Kidney glomerular epithelial cell (primary cell): ENCODE results near the gene ECD.

Experiments
- DNase-seq: peaks from one replicate; lab custom pipeline; 2025; lab: John Stamatoyannopoulos, UW

ECD gene

GRCh38 chr10:73096449-73097304, 71.1 kb downstream of the ECD start, which contains the start of gene P4HA1:
P4HA1 (minus strand) TSS chr10:73096866; CDS start chr10:73074883, 21,983 bp downstream.
- peak; percentile 97 for DNase-seq

GRCh38 chr10:73096041-73096448, 71.8 kb downstream of the ECD start:
- DNase-seq = peak; percentile 41

- peak; percentile 65 for DNase-seq
These were observed 72.3 kb downstream of the ECD start for GRCh38 chr10:73095481-73096021.

- DNase-seq = no peak
These were observed 72.8 kb downstream of the ECD start for GRCh38 chr10:73094986-73095480.

- peak; percentile 50 for DNase-seq
These were observed 73.6 kb downstream of the ECD start for GRCh38 chr10:73093922-73094850.

GRCh38 chr10:73092830-73093229, 75.0 kb downstream of the ECD start:
- no peak for DNase-seq

GRCh38 chr10:73088304-73088703, 79.5 kb downstream of the ECD start:
- DNase-seq = no peak

GRCh38 chr10:73086816-73087215, 81.0 kb downstream of the ECD start:
- no peak for DNase-seq

GRCh38 chr10:73084209-73084608, 83.6 kb downstream of the ECD start:
- DNase-seq = no peak
